Activated CD4-positive, alpha-beta T cell treated with anti-CD3 and anti-CD28 coated beads for 1 hour (primary cell): ENCODE data around the gene MTA2.
A peak's percentile ranks its signal among the peaks of the same experiment; 100 is the strongest.

ENCODE experiments used
- DNase-seq: peaks from one replicate; pipeline ENCODE4 v3.0.0-alpha.2; 2020

The MTA2 gene

DNA sequence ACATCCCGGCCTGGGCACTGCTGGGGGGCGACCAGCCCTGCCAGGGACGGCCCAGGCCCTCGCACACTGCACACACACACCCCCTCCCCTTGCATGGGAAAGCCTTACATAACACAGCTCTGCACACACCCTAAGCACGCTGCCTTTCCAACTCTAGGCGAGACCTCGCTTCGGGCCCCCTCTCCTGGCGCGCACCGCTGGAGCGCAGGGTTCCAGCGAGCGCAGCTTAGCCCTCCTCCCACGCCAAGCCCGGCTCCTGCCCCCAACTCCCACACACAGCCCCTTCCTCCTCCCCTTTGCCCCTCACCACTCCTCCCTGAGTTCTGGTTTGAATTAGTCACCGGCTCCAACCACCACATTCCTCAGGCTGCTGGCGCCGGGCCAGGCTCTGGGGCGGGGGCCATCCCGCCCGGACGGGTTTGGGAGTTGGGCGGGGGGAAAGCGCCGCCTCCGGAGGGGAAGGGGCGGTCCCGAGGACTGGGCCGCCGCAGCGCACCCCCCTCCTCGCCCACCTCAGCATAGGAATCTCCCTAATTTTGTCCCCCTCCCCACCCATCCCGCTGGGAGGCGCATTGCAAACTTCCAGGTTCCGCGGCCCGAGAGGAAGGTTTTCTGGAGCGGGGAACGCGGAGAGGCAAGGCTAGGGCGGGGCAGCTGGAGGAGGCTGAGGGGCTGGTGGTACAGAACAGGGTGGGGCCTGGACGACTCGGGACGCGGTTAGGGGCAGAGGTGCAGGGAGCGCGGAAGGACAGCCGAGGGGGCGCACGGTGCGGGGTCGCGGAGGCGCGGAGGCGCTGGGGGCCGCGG, 56.0 kb downstream of the MTA2 start:
- DNase-seq: peak; percentile 43

DNA sequence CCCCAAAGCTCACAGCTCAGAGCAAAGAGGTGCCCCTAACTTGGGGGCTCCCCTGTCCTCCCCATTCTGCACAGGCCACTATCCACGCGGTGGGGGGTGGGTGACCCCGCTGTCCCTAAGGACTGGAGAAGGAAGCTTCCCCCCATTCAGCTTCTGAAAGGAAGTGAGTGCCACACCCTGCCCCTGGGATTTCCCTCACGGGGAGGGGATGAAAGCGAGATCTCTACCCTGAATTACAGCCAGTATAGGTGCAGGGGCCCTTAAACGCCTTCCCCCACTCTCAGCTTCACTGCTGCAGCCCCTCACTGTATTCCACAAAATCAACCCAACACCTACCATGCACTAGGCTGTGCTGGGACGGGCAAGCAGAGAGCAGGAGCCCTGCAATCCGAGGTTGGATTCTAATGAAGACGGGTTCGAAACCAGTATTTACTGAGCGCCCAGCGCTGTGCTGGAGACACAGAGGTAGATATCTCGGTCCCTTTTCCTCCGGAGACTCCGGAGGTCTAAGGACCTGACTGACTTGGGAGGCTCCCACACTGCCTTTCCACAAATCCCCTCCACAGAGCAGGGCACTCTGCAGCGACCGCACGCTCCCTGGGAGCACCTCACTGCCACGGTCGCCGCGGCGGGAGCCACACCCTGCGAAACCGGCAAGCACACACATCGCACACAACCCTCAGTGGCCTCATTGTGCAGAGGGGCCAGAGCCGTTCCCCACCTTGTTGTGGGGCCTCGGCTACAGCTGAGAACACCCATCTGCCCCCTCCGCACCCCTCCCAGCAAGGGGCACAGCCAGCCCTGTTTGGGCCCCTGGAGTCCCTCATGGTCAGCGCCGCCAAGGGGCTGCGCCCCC, 56.9 kb downstream of the MTA2 start:
- no peak for DNase-seq

DNA sequence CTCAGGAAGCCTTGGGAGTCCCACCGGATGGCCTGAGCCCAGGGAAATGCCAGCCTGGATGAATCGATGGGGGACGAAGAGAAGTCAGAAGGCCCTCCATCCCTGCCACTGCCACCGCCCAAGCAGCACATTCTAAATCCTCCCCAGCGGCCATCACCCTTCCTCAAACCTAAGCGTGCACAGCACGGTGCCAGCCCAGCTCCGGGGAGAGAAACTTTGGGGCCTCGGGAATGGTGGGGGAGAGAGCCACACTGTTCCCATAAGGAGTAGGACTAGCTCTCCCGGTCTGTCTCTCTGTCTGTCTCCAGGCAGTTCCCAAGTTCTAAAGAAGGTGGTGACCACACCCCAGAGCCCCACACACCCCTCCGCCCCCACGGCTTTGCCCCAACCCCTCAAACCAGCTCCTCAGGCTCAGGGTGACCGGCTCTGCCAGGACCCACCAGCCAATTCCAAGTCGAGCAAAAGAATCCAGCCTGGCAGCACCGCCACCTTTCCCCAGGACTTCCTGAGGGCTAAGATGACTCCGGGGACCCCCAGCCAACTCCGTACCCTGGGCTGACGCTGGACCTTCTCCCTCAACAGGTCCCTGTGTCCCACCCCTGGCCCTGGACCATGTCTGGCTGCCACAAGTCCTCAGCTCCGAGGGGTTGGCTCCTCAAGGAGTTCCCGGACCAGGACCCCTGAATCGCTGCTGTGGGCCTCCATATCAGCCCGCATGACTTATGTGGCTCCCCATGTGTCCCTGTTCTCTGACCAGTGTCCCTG, 57.8 kb downstream of the MTA2 start:
- no peak for DNase-seq
